22Rv1 (cell line): ENCODE measurements around the gene PLD5.
"Not testable (repeated sequence)": the region's sequence is repeated elsewhere in the genome, so short reads cannot be mapped to it uniquely, and the experiment has no call there.

Experiments
- H3K27ac ChIP-seq: fragments of 450-650 bp; 2 replicates; pipeline ENCODE4 v1.5.1; 2017
- CTCF ChIP-seq: fragments of 450-650 bp; IDR thresholded peaks from 2 replicates; pipeline ENCODE4 v1.5.1; 2017; ENCODE audit warnings: mild to moderate bottlenecking
- ZFX ChIP-seq: fragments of 450-650 bp; IDR thresholded peaks from 2 replicates; pipeline ENCODE4 v1.6.1; 2017; ENCODE audit warnings: antibody characterized with exemption, borderline replicate concordance

PLD5 gene

GRCh38 chr1:242132121-242132817 lies 392.2 kb downstream of the PLD5 start:
- no peak overlapping the region for H3K27ac ChIP-seq
- TF ChIP-seq CTCF (no peak), ZFX (no peak)

GRCh38 chr1:242128951-242129502 lies 395.5 kb downstream of the PLD5 start:
- H3K27ac ChIP-seq, result no peak overlapping the region
- TF ChIP-seq ZFX (no peak), CTCF (peak; percentile 83)

DNA sequence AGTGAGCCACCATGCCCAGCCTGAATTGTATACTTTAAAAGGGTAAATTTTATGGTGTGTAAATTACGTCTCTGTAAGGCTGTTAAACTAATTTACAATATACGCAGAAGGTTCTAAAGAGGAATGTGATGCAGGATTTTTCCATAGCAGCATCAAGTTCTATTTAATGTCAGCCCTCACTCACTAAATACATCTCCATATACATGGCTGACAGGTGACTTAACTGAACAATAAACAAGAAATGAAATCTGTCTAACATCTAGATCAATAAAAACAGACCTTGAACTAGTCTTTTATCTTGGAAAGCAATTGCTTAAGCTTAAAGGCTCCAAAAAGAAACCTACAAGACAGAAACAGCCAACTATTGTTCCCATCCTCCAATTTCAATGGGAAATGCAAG lies 404.1 kb downstream of the PLD5 start:
- TF ChIP-seq CTCF, result no peak
- TF ChIP-seq ZFX, result no peak
- H3K27ac ChIP-seq, result no peak overlapping the region

DNA sequence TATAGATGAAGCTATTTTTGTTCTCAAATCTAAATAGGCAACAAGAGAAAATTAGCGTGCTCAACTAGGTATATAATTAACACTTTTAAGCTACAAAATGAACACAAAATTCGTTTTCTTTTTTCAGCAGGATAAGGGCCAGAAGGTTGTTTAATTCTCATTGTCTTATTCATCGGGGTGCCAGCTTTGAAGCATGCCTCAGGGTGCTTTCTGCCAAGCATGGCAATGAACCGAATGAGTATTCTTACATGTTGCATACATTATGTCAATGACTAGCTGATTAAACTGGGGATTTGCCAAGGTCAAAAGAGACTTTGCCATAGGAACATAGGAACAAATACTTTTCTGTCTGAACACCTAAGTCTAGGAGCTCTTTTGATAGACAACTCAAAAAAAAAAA lies 423.6 kb downstream of the PLD5 start:
- no peak overlapping the region for H3K27ac ChIP-seq

GRCh38 chr1:242097283-242097682 lies 427.2 kb downstream of the PLD5 start:
- not testable (repeated sequence) for H3K27ac ChIP-seq

More for the DNA sequence above, 423.6 kb downstream of the PLD5 start:
- TF ChIP-seq CTCF (no peak), ZFX (no peak)

- H3K27ac ChIP-seq, result no peak overlapping the region
- TF ChIP-seq ZFX (no peak), CTCF (no peak)
These were observed 431.4 kb downstream of the PLD5 start for GRCh38 chr1:242093116-242093515.

DNA sequence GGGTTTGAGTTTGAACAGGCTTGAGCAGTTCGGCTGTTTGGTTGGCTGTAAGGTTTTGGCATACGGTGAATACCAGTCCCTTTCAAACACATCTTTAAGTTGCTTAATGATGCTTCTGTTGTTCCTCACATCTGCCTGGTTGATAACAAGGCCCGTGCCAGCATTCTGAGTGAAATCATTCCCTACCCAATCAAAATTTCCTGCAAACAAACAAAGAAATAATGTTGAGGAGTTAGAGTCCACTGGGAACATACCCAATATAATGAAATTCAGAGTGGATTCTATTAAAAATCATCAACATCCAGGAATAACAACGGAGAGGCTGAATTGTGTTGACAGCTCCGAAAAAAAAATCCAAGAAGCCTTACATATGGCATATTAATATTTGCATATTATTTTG lies 434.6 kb downstream of the PLD5 start:
- TF ChIP-seq CTCF (no peak), ZFX (no peak)
- H3K27ac ChIP-seq, result no peak overlapping the region
